GM18511 (cell line): ENCODE results near the gene LRRFIP1.
"Not testable (repeated sequence)": the region's sequence is repeated elsewhere in the genome, so short reads cannot be mapped to it uniquely, and the experiment has no call there.

Experiments
- ATAC-seq: cut with Tn5 transposase; IDR thresholded peaks from one replicate; pipeline ENCODE4 v1.9.1; 2021; ENCODE audit warnings: mild to moderate bottlenecking, moderate library complexity; ENCODE audit not compliant: unreplicated experiment

The LRRFIP1 gene, protein sequence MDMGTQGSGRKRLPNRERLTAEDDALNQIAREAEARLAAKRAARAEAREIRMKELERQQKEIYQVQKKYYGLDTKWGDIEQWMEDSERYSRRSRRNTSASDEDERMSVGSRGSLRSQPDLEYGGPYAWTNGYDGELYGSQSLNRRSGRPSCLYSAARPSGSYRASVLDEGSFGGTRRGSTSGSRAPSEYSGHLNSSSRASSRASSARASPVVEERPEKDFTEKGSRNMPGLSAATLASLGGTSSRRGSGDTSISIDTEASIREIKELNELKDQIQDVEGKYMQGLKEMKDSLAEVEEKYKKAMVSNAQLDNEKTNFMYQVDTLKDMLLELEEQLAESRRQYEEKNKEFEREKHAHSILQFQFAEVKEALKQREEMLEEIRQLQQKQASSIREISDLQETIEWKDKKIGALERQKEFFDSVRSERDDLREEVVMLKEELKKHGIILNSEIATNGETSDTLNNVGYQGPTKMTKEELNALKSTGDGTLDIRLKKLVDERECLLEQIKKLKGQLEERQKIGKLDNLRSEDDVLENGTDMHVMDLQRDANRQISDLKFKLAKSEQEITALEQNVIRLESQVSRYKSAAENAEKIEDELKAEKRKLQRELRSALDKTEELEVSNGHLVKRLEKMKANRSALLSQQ

DNA sequence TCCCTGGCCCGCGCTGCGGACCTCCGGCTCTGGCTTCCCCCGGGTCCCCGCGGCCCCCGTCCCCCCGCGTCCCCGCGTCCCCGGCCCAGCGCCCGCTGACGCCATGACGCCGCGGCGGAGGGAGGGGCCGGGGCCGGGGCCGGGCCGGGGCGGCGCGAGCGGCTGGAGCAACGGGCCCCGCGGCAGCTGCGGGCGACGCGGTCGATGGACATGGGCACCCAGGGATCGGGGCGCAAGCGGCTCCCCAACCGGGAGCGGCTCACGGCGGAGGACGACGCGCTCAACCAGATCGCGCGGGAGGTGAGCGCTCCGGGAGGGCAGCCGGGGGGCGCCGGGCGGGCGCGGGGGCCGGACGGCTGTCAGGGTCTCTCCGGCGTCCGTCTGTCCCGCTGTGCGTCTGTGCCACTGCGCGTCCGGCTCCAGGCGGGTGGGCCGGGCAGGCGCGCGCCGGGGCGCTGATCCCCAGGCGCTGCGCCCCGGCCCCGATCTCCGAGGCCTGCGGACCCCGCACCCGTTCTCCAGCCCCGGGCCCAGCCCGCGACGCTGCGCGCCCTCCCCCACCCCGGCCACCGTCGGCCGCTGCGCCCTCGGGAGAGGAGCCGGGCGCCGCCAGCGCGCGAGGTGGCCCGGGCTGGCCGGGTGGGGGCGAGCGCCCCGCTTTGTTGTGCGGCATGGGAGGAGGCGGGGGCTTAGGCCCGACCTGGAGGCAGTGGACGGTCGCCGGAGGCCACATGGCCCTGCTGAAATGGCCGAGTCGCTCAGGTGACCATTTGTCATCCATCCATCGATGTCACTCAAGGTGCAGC lies at the start of gene LRRFIP1:
Gene LRRFIP1 (plus strand): TSS at position 147 of the 806 bp plus-strand sequence. CDS start 58 bp downstream, at position 205.
- no peak for ATAC-seq

DNA sequence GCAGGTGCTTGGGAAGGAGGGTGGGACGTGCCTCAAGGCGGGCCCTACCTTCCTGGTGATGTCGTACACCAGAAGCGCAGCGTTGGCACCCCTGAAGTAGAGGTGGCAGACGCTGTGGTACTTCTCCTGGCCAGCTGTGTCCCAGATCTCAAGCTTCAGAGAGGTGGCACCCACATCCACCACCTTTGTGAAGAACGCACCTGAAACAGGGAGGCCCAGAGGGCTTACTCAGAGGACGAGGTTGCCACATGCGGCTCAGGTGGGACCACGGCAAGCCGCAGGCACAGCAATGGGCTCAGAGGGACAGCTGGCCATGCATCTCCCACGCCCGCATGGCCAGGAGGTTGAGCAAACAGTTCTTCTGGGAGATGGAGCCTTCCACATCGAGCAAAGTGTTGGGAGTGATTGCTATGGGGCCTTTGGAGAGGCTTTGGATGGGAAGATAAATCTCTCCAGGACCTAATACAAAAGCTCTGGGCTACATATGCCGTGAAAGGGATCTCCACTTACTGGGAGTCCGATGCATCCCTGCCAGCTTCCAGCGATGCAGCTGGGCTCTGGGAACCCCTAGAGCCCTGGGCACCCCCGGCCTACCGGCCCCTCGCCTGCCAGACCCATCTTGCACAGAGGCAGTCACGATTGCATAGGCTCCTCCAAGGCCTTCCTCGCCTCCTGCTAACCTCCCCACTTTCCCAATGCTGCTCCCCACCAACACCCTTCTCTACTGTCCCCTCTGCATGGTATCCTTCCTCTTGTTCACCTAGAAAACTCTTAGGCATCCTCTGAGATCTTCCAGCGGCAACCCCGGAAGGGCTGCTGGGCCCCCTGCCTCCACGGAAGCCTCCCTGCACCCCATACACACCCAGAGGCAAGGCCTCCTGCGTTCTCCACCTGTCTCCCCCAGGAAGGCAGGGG lies 49.2 kb upstream of the LRRFIP1 start:
- no peak for ATAC-seq

DNA sequence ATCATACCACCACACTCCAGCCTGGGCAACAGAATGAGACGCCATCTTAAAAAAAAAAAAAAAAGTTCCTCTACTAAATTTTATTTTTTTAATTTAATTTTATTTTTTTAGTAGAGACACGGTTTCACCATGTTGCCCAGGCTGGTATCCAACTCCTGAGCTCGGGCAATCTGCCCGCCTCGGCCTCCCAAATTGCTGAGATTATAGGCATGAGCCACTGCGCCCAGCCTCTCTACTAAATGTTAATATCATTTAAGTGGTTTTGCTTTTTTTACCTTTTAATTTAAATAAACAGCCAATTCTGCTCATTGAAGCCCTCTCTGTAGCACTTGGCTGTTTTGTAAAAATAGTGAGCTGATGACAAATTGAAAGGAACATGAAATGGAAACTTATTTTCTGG lies 46.1 kb upstream of the LRRFIP1 start:
- no peak for ATAC-seq

DNA sequence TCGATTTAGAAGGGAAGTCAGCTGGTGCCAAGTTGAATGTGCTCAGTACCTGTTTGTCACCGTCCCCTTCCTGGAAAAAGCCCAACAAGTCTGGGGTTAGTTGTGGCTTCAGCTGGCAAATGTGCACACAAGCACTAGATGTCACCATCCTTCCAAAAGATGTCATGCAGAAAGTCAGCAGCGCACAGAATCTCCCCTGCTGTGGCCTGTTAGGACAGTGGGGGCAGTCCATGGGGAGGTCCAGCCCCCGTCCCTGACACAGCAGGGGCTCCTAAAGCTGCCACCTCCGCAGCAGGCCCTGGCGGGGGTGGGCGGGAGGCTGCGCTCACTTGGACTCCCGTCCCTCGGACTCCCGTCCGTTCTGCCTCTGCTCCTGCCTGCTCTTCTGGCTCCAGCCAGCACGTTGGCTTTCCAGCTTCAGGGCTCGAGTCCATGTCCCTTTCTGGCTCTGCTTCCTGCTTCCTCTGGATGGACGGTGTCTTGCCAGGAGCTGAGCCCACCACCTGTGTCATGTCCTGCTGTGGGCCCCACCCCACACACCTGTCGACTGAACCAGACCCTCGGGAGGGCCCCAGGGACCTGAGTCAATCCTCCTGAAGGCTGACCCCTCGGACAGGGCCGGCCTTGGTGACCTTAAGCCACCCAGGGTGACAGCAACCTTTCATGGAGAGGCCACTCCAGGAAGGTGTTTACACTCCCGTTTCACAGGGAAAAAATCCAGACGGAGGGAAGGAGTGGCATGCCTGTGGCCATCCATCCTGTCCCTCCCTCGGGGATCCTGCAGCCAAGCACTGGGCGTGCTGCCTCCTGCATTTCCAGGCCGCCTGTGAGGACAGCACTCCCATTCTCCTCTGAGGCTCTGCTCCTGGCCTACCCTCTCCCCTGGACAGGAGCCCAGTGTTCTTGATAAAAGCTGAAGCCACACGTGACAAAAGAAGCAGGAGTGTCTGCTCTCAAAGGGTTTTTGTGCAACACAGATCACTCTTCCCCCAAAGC lies 45.3 kb upstream of the LRRFIP1 start:
- ATAC-seq, result peak; percentile 70

DNA sequence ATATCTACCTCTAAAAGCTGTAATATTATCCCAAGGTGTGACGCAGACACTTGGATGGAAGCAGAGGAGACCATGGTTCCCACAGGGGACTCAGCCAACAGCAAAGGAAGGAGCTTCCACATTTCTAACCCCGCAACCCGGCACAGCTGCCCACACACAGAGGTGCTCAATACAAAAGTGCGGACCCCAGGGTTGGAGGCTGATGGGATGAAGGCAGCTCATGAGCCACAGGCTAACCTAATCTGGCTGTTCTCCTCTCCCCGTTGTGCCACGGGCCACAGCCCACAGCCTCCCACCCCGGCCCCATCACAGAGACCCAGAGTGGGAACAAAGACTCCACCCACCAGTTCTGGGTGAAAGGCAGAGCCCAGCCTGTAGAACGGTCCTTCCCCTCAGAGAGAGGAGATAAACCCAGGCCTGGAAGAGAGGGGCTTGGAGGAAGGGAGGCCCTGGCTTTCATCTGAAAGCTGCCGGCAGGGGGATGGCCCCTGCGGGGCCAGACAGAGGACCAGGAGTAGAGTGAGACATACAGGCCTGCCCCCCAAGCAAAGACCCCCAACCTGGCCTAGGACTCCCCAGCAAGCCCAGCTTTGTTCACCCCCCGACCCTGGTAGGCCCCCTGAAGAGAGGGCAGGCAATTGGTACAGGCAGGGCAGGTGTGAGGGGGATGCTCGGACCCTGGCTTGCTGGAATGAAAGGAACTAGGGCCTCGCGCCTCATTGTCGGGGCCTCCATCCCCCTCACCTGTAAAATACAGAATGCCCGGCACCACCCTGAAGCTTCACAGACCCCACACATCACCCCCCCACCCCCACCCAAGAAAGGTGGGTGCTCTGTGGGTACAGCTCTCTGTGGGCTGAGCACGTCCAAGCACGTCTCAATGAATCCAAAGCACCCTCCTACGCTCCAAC lies 43.7 kb upstream of the LRRFIP1 start:
- no peak for ATAC-seq

DNA sequence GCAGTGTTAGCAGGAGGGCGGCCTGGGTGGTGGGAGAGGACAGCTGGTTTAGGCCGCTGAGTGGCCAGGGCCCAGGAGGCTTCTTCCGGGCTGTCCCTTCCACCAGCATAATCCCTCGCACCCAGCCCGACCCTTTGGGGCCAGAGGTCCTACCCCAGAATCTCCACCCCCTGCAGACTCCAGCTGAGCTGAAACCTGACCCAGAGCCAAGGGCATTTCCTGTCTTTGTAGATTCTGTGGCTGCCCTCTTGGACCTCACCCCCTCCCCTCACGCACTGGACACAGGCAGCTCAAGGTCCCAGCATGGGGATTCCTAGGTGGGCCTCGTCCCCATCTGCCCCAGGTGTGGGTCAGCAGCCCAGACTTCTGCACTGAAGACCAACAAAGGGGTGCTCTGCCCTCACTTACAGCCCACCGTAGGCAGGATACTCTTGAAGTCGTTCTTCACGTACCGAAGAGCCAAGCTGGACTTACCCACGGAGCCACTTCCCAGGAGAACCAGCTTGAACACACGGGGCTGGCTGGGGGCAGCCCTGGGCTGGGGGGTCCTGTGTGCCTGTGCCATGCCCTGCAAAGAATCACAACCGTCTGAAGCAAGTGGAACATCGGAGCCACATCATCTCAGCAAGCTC lies 41.7 kb upstream of the LRRFIP1 start:
- ATAC-seq, result no peak

DNA sequence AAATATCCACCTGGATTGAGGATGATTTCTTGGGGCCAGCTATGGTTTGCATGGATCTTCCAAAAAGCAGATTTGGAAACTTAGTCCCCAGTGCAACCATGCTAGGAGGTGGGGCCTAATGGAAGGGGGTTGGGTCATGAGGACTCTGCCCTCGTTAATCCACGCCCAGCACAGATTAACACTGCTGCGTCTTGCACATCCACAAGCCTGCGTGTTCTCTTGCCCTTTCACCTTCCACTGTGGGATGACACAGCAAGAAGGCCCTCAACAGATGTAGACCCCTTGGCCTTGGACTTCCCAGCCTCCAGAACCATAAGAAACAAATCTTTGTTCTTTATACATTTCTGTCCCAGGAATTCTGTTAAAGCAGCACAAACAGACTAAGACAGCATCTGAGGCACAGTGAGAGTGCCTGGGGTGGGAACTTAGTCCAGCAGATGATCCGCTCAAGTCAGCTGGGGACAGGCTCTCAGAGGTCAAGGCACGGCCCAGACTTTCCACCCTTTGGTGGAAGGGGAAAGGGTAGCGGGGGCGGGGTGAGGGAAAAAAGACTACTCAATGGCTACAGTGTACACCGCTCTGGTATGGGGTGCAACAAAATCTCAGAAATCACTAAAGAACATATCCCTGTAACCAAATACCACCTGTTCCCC lies 39.2 kb upstream of the LRRFIP1 start:
- no peak for ATAC-seq

DNA sequence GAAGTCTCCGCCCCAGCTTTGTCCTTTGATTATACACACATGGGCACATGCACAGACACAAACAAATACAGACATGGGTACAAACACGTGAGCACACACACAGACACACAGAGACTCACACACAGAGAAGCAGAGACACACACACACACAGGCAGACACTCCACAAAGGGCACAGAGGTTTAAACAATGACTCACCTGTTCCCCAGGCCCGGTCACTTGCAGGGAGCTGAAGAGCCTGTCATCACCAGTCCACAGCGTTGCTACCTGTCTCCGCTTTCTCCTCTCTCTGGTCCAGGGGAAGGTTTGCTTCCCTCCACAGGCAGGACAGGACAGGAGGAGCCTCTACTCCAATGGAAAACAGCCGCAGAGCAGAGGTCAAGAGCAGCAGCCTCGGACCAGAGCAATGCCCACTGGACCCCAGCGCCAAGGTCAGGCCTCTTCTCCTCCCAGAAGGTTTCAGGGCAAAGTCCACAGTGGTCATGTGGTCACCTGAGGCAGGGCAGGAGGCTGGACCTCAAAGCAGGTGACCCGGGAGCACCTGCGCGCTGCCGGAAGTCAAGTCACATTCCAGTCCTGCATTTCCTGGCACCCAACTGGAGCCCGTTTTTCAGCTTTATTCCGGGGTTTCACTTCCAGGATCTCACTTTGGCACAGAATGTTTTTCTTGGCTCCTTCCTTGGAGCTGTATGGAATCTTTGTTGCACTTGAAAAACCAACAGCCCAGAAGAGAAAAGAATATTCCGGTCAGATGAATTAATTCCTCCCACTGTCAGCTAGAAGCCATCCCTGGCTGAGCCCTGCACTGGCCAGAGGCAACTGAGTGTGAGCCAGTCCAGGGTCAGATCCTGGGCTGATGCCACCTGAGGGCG lies 36.9 kb upstream of the LRRFIP1 start, which contains the start of gene RAB17:
Gene RAB17 (minus strand): TSS at position 463 of the 869 bp plus-strand sequence. CDS start 4,580 bp downstream, outside the sequence.
- ATAC-seq, result no peak

DNA sequence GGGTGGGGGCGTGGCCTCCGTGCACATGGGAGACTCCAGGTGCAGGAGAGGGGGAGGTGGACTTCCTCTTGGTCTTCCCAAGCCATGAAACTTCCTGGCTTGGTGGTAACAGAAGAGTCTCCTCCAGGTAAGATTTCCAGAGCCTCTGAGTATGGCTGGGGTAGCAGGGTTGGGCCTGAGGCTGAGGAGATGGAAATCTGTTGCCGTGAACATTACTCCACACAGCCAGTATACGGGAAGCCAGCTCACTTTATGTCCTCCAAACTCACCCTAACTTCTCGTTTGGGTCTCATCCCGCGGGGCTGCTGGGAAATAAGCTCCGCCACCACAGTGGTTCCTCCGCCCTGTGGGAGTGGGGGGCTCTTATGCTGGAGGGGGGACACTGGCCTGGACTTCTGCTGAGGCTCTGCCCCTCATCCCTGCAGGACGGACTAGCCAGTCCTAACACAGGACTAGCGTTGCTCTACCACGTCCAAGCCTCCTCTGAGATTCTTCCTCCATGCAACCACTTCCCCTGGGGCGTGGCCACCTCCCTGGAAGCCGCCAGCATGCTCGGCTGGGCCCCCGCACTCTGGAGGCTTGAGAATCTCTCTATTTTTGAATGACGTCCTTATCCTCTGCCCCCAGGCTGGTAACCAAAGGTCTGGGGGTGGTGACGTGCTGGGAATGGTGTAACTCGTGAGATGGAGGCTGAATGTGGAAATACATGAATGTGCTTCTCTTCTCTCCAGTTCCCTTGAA lies 36.1 kb upstream of the LRRFIP1 start:
- ATAC-seq, result no peak

DNA sequence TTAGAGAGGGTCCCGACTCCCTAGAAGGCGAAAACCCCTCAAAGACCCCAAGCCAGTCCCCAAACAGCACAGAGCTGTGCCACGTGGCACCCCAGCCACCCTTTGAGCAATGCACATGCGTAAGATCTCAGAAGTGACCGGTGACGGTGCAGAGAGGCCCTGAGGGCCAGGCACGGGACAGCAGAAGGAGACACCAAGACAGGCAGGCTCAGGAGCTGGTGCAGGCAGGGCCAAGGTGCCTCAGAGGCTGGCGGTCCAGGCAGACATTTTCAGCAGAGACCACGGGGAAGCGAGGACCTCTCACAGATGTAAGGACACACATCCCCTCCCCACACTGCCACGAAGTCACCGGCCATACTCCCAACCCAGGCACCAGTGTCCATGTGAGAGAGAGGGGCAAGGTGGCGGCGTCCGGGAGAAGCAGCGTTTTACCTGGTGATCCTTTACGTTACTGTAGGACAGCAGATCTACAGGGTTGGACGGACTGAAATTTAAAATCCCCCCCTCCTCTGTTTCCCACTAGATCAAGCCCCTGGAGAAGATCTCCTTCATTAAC lies 34.9 kb upstream of the LRRFIP1 start:
- ATAC-seq, result no peak

DNA sequence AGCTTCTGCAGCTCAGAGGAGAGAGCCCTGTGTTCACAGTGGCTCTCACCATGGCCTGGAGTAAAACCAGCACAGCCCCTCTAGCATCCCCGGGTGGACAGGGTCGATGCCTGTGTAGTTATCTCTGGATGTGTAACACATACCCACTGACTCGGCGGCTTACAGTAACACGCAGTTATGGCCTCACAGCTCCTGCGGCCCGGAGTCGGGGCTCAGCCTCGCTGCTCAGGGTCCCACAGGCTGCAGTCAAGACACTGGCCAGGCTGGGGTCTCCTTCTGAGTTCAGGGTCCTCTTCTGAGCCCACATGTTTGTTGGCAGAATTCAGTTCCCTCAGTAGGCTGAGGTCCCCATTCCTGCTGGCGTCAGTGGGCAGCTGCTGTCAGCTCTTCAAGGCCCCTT lies 34.4 kb upstream of the LRRFIP1 start:
- ATAC-seq, result no peak

DNA sequence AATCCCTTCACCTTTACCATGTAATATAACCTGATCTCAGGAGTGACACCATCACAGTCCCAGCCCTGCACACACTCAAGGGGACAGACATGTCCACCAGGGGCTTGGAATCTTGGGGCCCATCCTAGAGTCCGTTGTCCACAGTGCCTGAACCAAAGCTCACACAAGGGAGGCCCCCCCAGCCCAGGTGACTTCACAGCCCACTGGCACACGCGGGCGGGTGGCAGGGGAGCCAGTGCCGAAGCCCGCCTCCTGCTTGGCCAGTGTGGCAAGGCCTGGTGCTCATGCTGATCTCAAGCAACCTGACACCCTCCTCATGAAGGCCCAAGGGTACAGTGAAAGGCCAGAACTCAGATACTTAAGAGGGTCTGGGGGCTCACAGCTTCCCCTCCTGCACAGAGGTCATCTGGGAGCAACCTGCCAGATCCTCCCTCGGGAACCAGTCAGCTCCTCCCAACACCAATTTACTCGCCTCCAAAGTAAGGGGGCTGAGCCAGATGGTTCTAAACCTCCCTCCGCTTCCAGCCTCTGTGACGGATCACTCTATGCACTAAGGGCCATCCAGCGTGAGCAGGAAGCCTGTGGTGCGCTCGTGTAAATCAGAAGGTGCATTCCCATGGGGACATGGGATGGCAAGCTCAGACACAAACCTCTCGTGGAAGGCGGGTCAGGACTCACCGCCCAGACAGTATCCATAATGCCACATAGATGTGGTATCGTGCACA lies 33.6 kb upstream of the LRRFIP1 start:
- no peak for ATAC-seq

DNA sequence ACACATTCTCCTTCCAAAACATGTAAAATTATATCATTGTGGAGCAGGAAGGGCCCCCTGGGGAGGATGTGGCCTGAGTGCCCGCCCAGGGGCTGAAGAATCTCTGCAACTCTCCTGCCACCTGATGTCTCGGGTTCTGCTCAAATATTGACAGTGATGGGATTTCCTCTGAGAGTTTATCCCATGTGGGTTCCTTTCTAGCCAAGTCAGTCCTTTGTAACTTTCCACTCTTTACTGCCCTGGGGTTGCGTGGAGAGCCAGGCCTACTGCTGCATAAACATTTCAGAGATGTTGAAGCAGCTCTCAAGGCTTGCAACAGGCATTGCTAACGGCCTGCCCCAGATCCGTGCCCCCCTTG lies 32.9 kb upstream of the LRRFIP1 start:
- ATAC-seq, result no peak

DNA sequence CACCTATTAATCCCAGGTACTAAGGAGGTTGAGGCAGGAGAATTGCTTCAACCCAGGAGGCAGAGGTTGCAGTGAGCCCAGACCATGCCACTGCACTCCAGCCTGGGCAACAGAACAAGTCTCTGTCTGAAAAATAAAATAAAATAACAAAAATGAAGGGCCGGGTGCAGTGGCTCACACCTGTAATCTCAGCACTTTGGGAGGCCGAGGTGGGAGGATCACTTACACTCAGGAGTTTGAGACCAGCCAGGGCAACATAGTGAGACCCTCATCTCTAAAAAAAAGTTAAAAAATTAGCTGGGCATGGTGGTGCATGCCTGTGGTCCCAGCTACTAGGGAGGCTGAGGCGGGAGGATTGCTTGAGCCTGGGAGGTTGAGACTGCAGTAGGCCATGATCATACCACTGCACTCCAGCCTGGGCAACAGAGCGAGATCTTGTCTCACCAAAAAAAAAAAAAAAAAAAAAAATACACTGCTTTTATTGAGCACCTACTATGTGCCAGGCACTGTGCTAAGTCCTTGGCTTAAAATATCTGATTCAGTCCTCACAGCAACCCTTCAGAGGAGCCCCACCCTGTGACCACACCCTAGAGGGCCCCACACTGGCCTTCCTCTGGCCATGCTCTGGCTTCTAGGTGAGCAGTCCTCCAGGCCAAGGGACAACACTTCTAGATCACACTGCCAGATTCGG lies 31.4 kb upstream of the LRRFIP1 start:
- ATAC-seq, result not testable (repeated sequence)
